ENCODE measurements around the gene GLS.

GRCh38 chr2:191012346-191012745 is 131.7 kb downstream of the GLS start:
- TF ChIP-seq CTBP1 (IDR thresholded peaks at IDR 0.05; ENCODE audit: borderline replicate concordance), result no peak
- TF ChIP-seq SUZ12 (IDR thresholded peaks at IDR 0.05), result no peak
- no peak for TF ChIP-seq NFRKB (IDR thresholded peaks at IDR 0.05)
- TF ChIP-seq SP1 (IDR thresholded peaks at IDR 0.05), result no peak
- no peak for TF ChIP-seq FOXM1 (IDR thresholded peaks at IDR 0.05; ENCODE audit: borderline replicate concordance)
- TF ChIP-seq ARNT (IDR thresholded peaks at IDR 0.05), result no peak
- no peak for TF ChIP-seq FOXA1 (IDR thresholded peaks at IDR 0.05)
- TF ChIP-seq FOXK2 (IDR thresholded peaks at IDR 0.05), result no peak
- no peak for TF ChIP-seq ZNF384 (IDR thresholded peaks at IDR 0.05)
- TF ChIP-seq HDGF (IDR thresholded peaks at IDR 0.05; ENCODE audit: borderline replicate concordance), result no peak
- TF ChIP-seq, protein P1, sequence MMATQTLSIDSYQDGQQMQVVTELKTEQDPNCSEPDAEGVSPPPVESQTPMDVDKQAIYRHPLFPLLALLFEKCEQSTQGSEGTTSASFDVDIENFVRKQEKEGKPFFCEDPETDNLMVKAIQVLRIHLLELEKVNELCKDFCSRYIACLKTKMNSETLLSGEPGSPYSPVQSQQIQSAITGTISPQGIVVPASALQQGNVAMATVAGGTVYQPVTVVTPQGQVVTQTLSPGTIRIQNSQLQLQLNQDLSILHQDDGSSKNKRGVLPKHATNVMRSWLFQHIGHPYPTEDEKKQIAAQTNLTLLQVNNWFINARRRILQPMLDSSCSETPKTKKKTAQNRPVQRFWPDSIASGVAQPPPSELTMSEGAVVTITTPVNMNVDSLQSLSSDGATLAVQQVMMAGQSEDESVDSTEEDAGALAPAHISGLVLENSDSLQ (IDR thresholded peaks at IDR 0.05), result no peak

Data from HEK293T (cell line).